Dermis blood vessel endothelial cell (primary cell): ENCODE measurements around the gene LRRC10. TPM values are rescaled to one million over a fixed set of nuclear protein-coding genes. Genes with fewer than 3 reads are reported as not detected.
A peak's percentile ranks its signal among the peaks of the same experiment; 100 is the strongest.
"Not testable (repeated sequence)": the region's sequence is repeated elsewhere in the genome, so short reads cannot be mapped to it uniquely, and the experiment has no call there.

ENCODE experiments used
- DNase-seq: peaks from one replicate; pipeline ENCODE4 v3.0.0; 2010
- total RNA-seq: library from RNA; depleted of rRNA; stranded (reverse); fragments of >200 nt; gene quantifications from 2 replicates; pipeline ENCODE4 v1.2.3, GENCODE V29; 2014

The LRRC10 gene
- total RNA-seq, 1 donor from 2014 or later = not detected

- DNase-seq = no peak
Observed at GRCh38 chr12:69616025-69616424, 5.3 kb upstream of the LRRC10 start.

GRCh38 chr12:69613351-69613750 is 2.6 kb upstream of the LRRC10 start:
- DNase-seq = no peak

GRCh38 chr12:69610126-69610525 is 581 bp downstream of the LRRC10 start:
- DNase-seq = no peak

GRCh38 chr12:69608114-69608513 is 2.6 kb downstream of the LRRC10 start:
- DNase-seq = peak; percentile 17

GRCh38 chr12:69604275-69604674 is 6.4 kb downstream of the LRRC10 start:
- not testable (repeated sequence) for DNase-seq

GRCh38 chr12:69603556-69603955 is 7.2 kb downstream of the LRRC10 start:
- DNase-seq = not testable (repeated sequence)

- no peak for DNase-seq
Observed at GRCh38 chr12:69602954-69603353, 7.8 kb downstream of the LRRC10 start.

GRCh38 chr12:69601962-69602685 is 8.6 kb downstream of the LRRC10 start:
- DNase-seq = no peak

GRCh38 chr12:69600804-69601203 is 9.9 kb downstream of the LRRC10 start:
- DNase-seq = no peak

GRCh38 chr12:69598174-69598753 is 12.4 kb downstream of the LRRC10 start:
- no peak for DNase-seq

GRCh38 chr12:69595689-69596088 is 15.0 kb downstream of the LRRC10 start:
- no peak for DNase-seq

GRCh38 chr12:69589082-69589481 is 21.6 kb downstream of the LRRC10 start:
- DNase-seq = no peak

GRCh38 chr12:69588527-69588926 is 22.2 kb downstream of the LRRC10 start:
- no peak for DNase-seq

- DNase-seq = peak; percentile 97
Observed at GRCh38 chr12:69585189-69586062, 25.3 kb downstream of the LRRC10 start, which contains the start of gene CCT2. CCT2 (plus strand) TSS chr12:69585459; CDS start chr12:69585522, 63 bp downstream.

- no peak for DNase-seq
Observed at GRCh38 chr12:69583203-69583602, 27.5 kb downstream of the LRRC10 start.

- no peak for DNase-seq
Observed at GRCh38 chr12:69580074-69580473, 30.6 kb downstream of the LRRC10 start.

GRCh38 chr12:69579029-69579428 is 31.7 kb downstream of the LRRC10 start:
- DNase-seq = no peak

- no peak for DNase-seq
Observed at GRCh38 chr12:69578283-69578682, 32.4 kb downstream of the LRRC10 start.

GRCh38 chr12:69575346-69575745 is 35.4 kb downstream of the LRRC10 start:
- no peak for DNase-seq

GRCh38 chr12:69570545-69571399 is 39.9 kb downstream of the LRRC10 start:
- peak; percentile 85 for DNase-seq

- no peak for DNase-seq
Observed at GRCh38 chr12:69570000-69570516, 40.6 kb downstream of the LRRC10 start.

- no peak for DNase-seq
Observed at GRCh38 chr12:69569236-69569635, 41.5 kb downstream of the LRRC10 start.
